ENCODE measurements around the gene LCE1E. TPM values are rescaled to one million over a fixed set of nuclear protein-coding genes. Genes with fewer than 3 reads are reported as not detected.

The LCE1E gene
- total and polyA plus RNA-seq, 8 donors = not detected

DNA sequence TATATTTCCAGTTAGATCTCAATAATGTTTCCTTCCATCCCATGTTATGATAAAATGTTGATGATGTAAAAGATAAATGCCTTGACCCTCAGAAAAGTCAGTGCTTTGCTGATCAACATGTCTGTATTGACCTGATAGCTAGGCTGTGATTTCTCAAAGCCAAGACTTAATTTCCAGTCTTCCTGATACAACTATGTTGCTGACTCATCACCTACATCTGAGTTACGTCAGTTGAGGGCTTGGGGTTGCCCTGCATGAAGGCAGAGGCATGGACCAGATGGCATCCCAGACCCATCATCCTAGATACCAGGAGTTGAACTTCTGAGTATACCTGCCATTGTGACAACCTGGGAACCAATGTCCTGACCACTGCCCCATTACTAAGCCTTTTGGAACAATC, 15.3 kb downstream of the LCE1E start:
- intact Hi-C loops (cut with DNase I) = no loop called here
- ATAC-seq (no peak), DNase-seq (no peak)
- Histone ChIP-seq H3K36me3 (no peaks in the 10 kb centered on the region), H3K4me3 (no peak overlapping the region), H3K27ac (no peak overlapping the region), H3K27me3 (no peaks in the 10 kb centered on the region), H3K4me1 (no peaks in the 10 kb centered on the region), H3K9me3 (no peaks in the 10 kb centered on the region)
- TF ChIP-seq CTCF (IDR thresholded peaks at IDR 0.05) = no peak

GRCh38 chr1:152806576-152806975, 20.5 kb downstream of the LCE1E start, which contains the start of gene LCE1C:
Gene LCE1C, minus strand, starts transcription at chr1:152806651. Its CDS starts 1,173 bp downstream, at chr1:152805478.
- H3K4me1 ChIP-seq = no peaks in the 10 kb centered on the region
- H3K36me3 ChIP-seq = no peaks in the 10 kb centered on the region
- no peak within 1 kb of the TSS for H3K4me3 ChIP-seq
- no peaks in the 10 kb centered on the region for H3K9me3 ChIP-seq
- H3K27me3 ChIP-seq = no peaks in the 10 kb centered on the region
- intact Hi-C loops (cut with DNase I) = no loop called here
- DNase-seq (no peak), ATAC-seq (no peak)
- no peak within 1 kb of the TSS for H3K27ac ChIP-seq
- no peak for TF ChIP-seq CTCF (IDR thresholded peaks at IDR 0.05)

DNA sequence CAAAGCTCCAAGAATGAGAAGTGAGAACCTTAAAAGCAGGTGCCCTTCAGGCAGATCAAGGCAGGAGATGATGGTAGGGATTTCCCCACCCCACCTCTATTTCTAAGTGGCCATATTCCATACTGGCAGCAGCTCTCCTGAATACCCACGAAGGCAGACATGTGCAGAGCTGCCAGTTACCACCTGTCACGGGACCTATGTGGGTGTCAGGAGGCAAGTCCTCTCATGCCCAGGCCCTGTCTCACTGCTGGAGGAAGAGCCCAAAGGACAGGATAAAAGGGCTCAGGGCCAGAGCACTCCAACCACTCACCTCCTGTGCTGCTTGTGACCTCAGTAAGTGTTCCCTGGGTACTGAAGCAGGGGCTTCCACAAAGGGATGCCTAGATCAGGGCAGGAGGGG, 25.0 kb downstream of the LCE1E start:
- ATAC-seq (no peak), DNase-seq (no peak)
- H3K9me3 ChIP-seq = no peaks in the 10 kb centered on the region
- no peaks in the 10 kb centered on the region for H3K27me3 ChIP-seq
- no peaks in the 10 kb centered on the region for H3K36me3 ChIP-seq
- no peaks in the 10 kb centered on the region for H3K4me1 ChIP-seq
- H3K27ac ChIP-seq = no peak overlapping the region
- intact Hi-C loops (cut with DNase I) = no loop called here
- TF ChIP-seq CTCF (IDR thresholded peaks at IDR 0.05) = no peak
- no peak overlapping the region for H3K4me3 ChIP-seq

DNA sequence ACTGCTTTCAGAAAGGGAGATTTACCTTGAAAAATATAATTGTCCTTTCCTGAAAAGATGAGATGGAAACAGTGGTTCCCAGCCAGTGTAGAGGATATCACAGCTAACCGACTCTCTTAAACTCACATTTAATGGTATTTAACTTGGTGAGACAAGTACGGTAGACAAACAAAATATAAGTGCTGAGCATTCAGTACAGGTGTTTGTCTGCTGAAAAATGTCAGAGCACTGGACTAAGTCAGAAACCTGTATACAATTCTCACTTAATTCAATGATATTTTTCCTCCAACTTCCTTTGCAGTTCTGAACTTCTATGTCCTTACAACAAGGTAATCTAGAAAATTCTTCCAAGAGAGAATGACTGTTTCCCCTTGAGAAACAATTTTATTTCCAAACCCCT, 25.6 kb downstream of the LCE1E start, which contains the start of gene LCE1B:
Gene LCE1B (plus strand): TSS at position 301 of the 400 bp plus-strand sequence. CDS start 476 bp downstream, outside the sequence.
- no peak for ATAC-seq

DNA sequence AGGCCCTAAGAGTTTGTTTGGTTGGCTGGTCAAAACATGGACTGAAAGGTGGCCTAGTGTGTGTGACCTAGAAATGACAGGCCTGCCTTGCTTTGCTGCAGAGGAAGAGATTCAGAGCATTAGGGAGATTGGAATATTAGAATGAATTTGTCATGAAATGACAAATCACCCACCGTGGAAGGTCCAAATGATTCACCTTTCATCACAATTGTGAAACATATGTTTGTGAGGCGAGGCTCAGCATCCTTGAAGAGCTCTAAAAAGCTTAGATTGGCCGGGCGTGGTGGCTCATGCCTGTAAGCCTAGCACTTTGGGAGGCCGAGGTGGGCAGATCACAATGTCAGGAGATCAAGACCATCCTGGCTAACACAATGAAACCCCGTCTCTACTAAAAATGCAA, 31.3 kb downstream of the LCE1E start:
- H3K4me1 ChIP-seq = no peaks in the 10 kb centered on the region
- no peak overlapping the region for H3K27ac ChIP-seq
- intact Hi-C loops (cut with DNase I) = no loop called here
- DNase-seq (no peak), ATAC-seq (no peak)
- H3K36me3 ChIP-seq = no peaks in the 10 kb centered on the region
- H3K27me3 ChIP-seq = no peaks in the 10 kb centered on the region
- H3K4me3 ChIP-seq = no peak overlapping the region
- no peak for TF ChIP-seq CTCF (IDR thresholded peaks at IDR 0.05)
- H3K9me3 ChIP-seq = no peaks in the 10 kb centered on the region

More for the DNA sequence above, 25.6 kb downstream of the LCE1E start, which contains the start of gene LCE1B:
- H3K27ac ChIP-seq = no peak within 1 kb of the TSS
- H3K36me3 ChIP-seq = no peaks in the 10 kb centered on the region
- intact Hi-C loops (cut with DNase I) = no loop called here
- TF ChIP-seq CTCF (IDR thresholded peaks at IDR 0.05) = no peak
- no peak for DNase-seq
- no peaks in the 10 kb centered on the region for H3K9me3 ChIP-seq
- H3K4me3 ChIP-seq = no peak within 1 kb of the TSS
- H3K27me3 ChIP-seq = no peaks in the 10 kb centered on the region
- H3K4me1 ChIP-seq = no peaks in the 10 kb centered on the region
